ENCODE results near the gene LSAMP.

Gene LSAMP

GRCh38 chr3:115877615-115877899, 567.7 kb downstream of the LSAMP start:
- no peaks in the 10 kb centered on the region for H3K36me3 ChIP-seq (ENCODE audit: low read length)
- no peak overlapping the region for H3K9ac ChIP-seq (ENCODE audit: low read length)
- H3K27ac ChIP-seq (ENCODE audit: low read depth, low read length) = no peak overlapping the region
- H4K20me1 ChIP-seq (ENCODE audit: low read depth, low read length) = no peaks in the 10 kb centered on the region
- no peak overlapping the region for H3K4me2 ChIP-seq (ENCODE audit: low read depth, low read length, poor library complexity, severe bottlenecking)
- H3K27me3 ChIP-seq (ENCODE audit: low read length) = no peaks in the 10 kb centered on the region
- TF ChIP-seq CTCF (IDR thresholded peaks at IDR 0.05; ENCODE audit: insufficient read depth, low read length, poor library complexity, severe bottlenecking) (no peak), EZH2phosphoT487 (conservative IDR thresholded peaks at IDR 0.05; ENCODE audit: low read length) (no peak)
- no peaks in the 10 kb centered on the region for H3K79me2 ChIP-seq (ENCODE audit: insufficient read depth, low read length)
- H3K9me2 ChIP-seq (replicated peaks; ENCODE audit: insufficient read depth, low read length) = no peaks in the 10 kb centered on the region
- no peak overlapping the region for H3K4me3 ChIP-seq (ENCODE audit: insufficient read depth, low read length, poor library complexity, severe bottlenecking)
- H3K9me3 ChIP-seq (ENCODE audit: insufficient read depth, low read length) = no peaks in the 10 kb centered on the region
- H3F3A ChIP-seq (ENCODE audit: insufficient read depth) = no peaks in the 10 kb centered on the region
- no peak overlapping the region for H2AFZ ChIP-seq (ENCODE audit: low read depth, low read length, severe bottlenecking)

GRCh38 chr3:115876876-115877614, 568.2 kb downstream of the LSAMP start:
- Histone ChIP-seq H3K9ac (ENCODE audit: low read length) (no peak overlapping the region), H3K4me2 (ENCODE audit: low read depth, low read length, poor library complexity, severe bottlenecking) (no peak overlapping the region), H2AFZ (ENCODE audit: low read depth, low read length, severe bottlenecking) (no peak overlapping the region), H3F3A (ENCODE audit: insufficient read depth) (no peaks in the 10 kb centered on the region), H3K79me2 (ENCODE audit: insufficient read depth, low read length) (no peaks in the 10 kb centered on the region), H3K9me3 (ENCODE audit: insufficient read depth, low read length) (no peaks in the 10 kb centered on the region), H3K9me2 (replicated peaks; ENCODE audit: insufficient read depth, low read length) (no peaks in the 10 kb centered on the region), H3K27me3 (ENCODE audit: low read length) (no peaks in the 10 kb centered on the region), H4K20me1 (ENCODE audit: low read depth, low read length) (no peaks in the 10 kb centered on the region), H3K27ac (ENCODE audit: low read depth, low read length) (no peak overlapping the region), H3K36me3 (ENCODE audit: low read length) (no peaks in the 10 kb centered on the region), H3K4me3 (ENCODE audit: insufficient read depth, low read length, poor library complexity, severe bottlenecking) (no peak overlapping the region)
- TF ChIP-seq CTCF (IDR thresholded peaks at IDR 0.05; ENCODE audit: insufficient read depth, low read length, poor library complexity, severe bottlenecking) = no peak
- TF ChIP-seq EZH2phosphoT487 (conservative IDR thresholded peaks at IDR 0.05; ENCODE audit: low read length) = no peak

GRCh38 chr3:115875460-115875859, 569.8 kb downstream of the LSAMP start:
- no peaks in the 10 kb centered on the region for H3K9me2 ChIP-seq (replicated peaks; ENCODE audit: insufficient read depth, low read length)
- no peaks in the 10 kb centered on the region for H3K27me3 ChIP-seq (ENCODE audit: low read length)
- H3K79me2 ChIP-seq (ENCODE audit: insufficient read depth, low read length) = no peaks in the 10 kb centered on the region
- TF ChIP-seq EZH2phosphoT487 (conservative IDR thresholded peaks at IDR 0.05; ENCODE audit: low read length) (no peak), CTCF (IDR thresholded peaks at IDR 0.05; ENCODE audit: insufficient read depth, low read length, poor library complexity, severe bottlenecking) (no peak)
- H4K20me1 ChIP-seq (ENCODE audit: low read depth, low read length) = no peaks in the 10 kb centered on the region
- no peak overlapping the region for H3K27ac ChIP-seq (ENCODE audit: low read depth, low read length)
- no peak overlapping the region for H3K4me2 ChIP-seq (ENCODE audit: low read depth, low read length, poor library complexity, severe bottlenecking)
- H3K4me3 ChIP-seq (ENCODE audit: insufficient read depth, low read length, poor library complexity, severe bottlenecking) = no peak overlapping the region
- H2AFZ ChIP-seq (ENCODE audit: low read depth, low read length, severe bottlenecking) = no peak overlapping the region
- H3K9ac ChIP-seq (ENCODE audit: low read length) = no peak overlapping the region
- no peaks in the 10 kb centered on the region for H3K36me3 ChIP-seq (ENCODE audit: low read length)
- H3K9me3 ChIP-seq (ENCODE audit: insufficient read depth, low read length) = no peaks in the 10 kb centered on the region
- no peaks in the 10 kb centered on the region for H3F3A ChIP-seq (ENCODE audit: insufficient read depth)
